Stimulated activated effector memory CD8-positive, alpha-beta T cell treated with anti-CD3 and anti-CD28 coated beads, Interleukin-12 subunit alpha, Interleukin-12 subunit beta, amount 100 ng/mL, for 72 hours (primary cell): ENCODE measurements around the gene TAP2.
A peak's percentile ranks its signal among the peaks of the same experiment; 100 is the strongest.
"Not testable (repeated sequence)": the region's sequence is repeated elsewhere in the genome, so short reads cannot be mapped to it uniquely, and the experiment has no call there.

ENCODE experiments used
- ATAC-seq: fragments of 150-1000 bp; cut with Tn5 transposase; 2 replicates; pipeline ENCODE4 v1.10.0; 2021
- DNase-seq, 2 donors: peaks; one replicate each; pipeline ENCODE4 v3.0.0; 2021 to 2022; ENCODE audit warnings: low spot score in 2 of 2
- H3K27ac Mint-ChIP-seq: one replicate; pipeline ENCODE4 v1.8.0; 2022; ENCODE audit warnings: mild to moderate bottlenecking, mixed read lengths
- H3K36me3 Mint-ChIP-seq: one replicate; pipeline ENCODE4 v1.8.0; 2022; ENCODE audit warnings: mild to moderate bottlenecking, mixed read lengths
- H3K4me1 Mint-ChIP-seq: one replicate; pipeline ENCODE4 v1.8.0; 2022; ENCODE audit warnings: mixed read lengths
- H3K4me3 Mint-ChIP-seq: one replicate; pipeline ENCODE4 v1.8.0; 2022; ENCODE audit warnings: mild to moderate bottlenecking, mixed read lengths
- H3K9me3 Mint-ChIP-seq: one replicate; pipeline ENCODE4 v1.8.0; 2022; ENCODE audit warnings: mixed read lengths

The TAP2 gene

DNA sequence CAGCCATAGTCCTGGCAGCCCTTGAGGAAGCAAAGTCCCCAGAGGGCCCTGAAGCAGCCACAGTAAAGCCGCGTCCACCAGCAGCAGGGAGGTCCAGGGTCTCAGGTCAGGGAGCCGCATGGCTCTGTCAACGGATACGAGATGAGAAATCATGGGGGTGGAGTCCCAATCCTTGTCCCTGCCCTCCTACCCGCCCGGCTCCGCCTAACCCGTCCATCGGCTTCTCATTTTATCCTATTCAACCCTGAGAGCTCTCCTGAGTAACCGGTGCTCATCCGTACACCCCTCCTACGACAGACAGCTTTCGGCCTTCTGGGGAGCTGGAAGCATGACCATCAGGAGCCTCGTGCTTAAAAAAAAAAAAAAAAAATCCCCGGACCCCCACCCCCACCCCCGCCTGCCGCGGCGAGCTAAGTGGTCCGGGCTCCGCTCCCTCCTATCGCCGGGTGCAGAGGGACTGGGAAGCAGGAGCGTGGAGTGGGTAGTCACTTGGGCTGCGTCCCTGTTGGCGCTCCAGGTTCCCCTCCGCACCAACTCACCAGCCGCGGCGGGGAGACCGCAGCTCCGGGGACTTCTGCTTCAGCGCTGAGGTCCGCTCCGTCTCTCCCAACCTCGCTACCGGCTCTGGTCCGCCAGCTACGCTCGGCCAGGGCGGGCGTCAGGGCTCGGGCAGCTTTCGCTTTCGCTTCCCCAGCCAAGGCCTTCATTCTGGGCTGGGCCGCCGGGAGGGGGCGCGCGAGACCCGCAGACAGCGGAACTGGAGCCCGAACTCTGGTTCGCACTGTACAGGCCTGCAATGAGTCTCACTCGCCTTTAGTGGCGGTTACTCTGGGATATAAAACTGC, at the start of gene TAP2:
Gene TAP2, minus strand, starts transcription at position 626 of the 845 bp plus-strand sequence. Its CDS starts 506 bp downstream, at position 120.
- Mint-ChIP-seq H3K9me3 (no peaks in the 10 kb centered on the region), H3K4me1 (peaks cover 86% of the 10 kb centered on the region), H3K27ac (peak within 1 kb of the TSS; percentile 100), H3K4me3 (peak within 1 kb of the TSS; percentile 99), H3K36me3 (peaks cover 96% of the 10 kb centered on the region)
- peak; percentile 90 for ATAC-seq
- DNase-seq, result peak; percentile 99

DNA sequence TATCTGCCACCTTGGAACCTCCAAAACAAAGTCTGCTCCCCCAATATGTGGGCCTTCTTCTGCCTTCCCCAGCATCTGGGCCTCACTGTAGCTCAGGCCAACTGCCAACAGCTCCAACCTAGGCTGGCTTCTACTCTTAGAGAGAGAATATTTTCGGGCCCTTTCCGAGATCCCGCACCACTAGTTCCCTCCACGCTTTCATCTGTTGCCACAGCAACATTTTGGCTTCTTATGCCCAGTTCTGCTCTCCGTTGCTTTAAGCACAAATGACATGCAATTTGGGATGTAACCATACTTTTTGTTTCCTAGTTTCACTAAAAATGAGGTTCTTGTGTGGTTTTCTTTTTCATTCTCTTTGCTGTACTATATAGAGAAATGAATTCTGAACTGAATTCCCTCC, 49.1 kb upstream of the TAP2 start:
- no peak overlapping the region for H3K4me3 Mint-ChIP-seq
- H3K36me3 Mint-ChIP-seq, result no peaks in the 10 kb centered on the region
- H3K27ac Mint-ChIP-seq, result no peak overlapping the region
- ATAC-seq (no peak), DNase-seq (no peak)
- H3K4me1 Mint-ChIP-seq, result no peaks in the 10 kb centered on the region
- H3K9me3 Mint-ChIP-seq, result no peaks in the 10 kb centered on the region

DNA sequence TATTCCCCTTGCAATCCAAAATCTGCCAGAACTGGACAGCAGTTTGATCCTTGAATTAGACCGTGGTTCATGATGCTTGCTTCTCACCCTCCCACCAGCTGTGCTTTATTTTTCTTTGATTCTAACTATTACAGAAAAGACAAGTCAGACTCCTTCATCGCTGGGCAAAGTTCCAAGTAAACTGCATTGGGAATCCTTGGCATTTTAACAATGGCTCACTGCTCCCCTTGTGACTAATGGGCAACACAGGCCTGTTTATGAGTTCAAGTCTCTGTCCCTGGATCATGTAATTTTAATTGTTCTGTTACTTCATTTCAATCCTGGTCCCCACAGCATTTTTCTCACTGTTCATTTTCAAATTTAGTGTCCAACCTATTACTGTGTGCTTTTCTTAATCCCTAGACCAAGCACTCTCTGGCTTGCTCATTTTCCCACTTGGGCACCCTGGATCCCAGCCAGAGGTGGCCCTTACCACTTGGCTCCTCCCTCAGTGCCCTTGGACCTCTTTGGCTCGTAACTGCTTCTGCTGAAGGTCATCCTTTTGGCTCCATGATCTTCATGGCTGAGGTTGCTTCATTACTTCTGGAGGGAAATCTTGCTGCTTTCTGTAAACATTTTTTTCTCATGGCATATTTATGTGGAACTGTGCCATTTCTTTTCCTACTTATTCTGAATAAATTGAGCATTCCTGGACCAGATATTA, 48.3 kb upstream of the TAP2 start:
- Mint-ChIP-seq H3K4me3 (no peak overlapping the region), H3K9me3 (no peaks in the 10 kb centered on the region), H3K27ac (no peak overlapping the region), H3K4me1 (no peaks in the 10 kb centered on the region), H3K36me3 (no peaks in the 10 kb centered on the region)
- no peak for ATAC-seq
- no peak for DNase-seq

DNA sequence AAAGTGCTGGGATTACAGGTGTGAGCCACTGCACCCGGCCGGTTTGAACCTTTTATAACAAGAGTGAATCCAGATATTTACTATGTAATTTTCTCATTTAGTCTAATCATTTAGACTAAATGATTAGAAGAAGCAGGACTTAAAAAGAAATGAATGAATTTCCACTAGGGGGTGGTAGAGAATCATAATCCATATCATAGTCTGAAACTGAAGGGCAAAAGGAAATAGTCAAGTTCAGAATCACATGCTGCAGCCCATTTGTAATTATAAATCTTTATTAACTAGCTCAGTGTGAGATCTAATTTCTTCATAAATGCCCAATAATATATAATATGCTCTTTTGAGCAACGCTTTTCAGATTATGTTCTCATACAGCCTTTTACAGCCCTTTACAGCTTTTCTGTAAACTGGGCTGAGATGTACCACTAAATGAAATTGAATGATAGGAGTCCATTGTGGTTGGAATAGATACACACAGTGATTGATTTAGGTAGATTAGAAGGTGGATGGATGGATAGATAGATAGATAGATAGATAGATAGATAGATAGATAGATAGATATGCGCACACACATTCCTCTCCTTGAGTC, 47.3 kb upstream of the TAP2 start:
- Mint-ChIP-seq H3K4me3 (no peak overlapping the region), H3K4me1 (no peaks in the 10 kb centered on the region), H3K36me3 (no peaks in the 10 kb centered on the region), H3K27ac (no peak overlapping the region), H3K9me3 (no peaks in the 10 kb centered on the region)
- DNase-seq (no peak), ATAC-seq (peak; percentile 65)

DNA sequence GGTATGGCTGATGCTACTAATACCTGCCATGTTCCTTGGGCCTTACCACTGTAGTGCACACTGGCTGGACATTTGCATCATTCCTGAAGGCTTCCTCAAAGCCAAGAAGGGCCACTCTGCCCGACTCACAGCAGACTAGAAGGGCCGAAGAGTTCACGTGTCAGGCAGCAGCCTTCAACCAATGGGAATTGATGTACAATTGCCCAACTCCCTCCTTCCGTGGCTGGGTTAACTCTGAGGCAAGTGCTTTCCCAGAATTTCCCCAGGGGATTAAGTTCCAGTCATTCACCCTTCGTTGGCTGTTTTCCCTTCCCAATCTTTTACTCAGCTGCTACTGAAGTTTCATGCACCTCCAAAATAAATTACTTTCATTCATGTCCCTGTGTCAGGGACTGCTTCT, 45.2 kb upstream of the TAP2 start:
- Mint-ChIP-seq H3K4me3 (no peak overlapping the region), H3K9me3 (no peaks in the 10 kb centered on the region), H3K36me3 (no peaks in the 10 kb centered on the region), H3K27ac (no peak overlapping the region), H3K4me1 (no peaks in the 10 kb centered on the region)
- no peak for ATAC-seq
- no peak for DNase-seq

DNA sequence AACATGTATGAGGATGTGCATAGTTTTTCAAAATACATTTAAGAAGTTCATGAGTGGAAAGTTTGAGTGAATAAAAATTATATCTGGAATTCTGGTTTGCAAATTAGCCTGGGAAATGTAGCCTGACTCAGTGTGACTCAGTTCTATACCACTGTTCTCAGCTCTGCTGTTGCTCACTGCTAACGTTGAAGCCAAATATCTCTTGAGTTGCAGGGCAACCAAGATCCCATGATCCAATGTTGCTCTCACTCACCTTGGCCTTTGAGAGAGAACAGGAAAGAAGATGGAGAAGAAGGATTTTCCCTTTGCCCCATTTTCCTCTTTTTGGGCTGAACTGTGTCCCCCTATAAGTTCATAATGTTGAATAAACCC, 44.3 kb upstream of the TAP2 start:
- H3K9me3 Mint-ChIP-seq, result no peaks in the 10 kb centered on the region
- H3K27ac Mint-ChIP-seq, result no peak overlapping the region
- H3K4me3 Mint-ChIP-seq, result no peak overlapping the region
- no peaks in the 10 kb centered on the region for H3K36me3 Mint-ChIP-seq
- DNase-seq (no peak), ATAC-seq (peak; percentile 50)
- H3K4me1 Mint-ChIP-seq, result no peaks in the 10 kb centered on the region

DNA sequence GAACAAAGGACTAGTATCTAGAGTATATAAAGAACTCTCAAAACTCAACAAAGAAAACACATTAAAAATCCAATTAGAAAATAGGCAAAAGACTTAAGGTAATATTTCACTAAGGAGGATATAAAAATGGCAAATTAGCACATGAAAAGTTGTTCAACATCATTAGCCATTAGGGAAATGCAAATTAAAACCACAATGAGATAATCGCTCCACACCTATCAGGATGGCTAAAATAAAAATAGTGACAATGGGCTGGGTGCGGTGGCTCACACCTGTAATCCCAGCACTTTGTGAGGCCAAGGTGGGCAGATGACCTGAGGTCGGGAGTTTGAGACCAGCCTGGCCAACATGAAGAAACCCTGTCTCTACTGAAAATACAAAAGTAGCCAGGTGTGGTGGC, 42.4 kb upstream of the TAP2 start:
- H3K9me3 Mint-ChIP-seq, H3K4me3 Mint-ChIP-seq: not testable (repeated sequence)

DNA sequence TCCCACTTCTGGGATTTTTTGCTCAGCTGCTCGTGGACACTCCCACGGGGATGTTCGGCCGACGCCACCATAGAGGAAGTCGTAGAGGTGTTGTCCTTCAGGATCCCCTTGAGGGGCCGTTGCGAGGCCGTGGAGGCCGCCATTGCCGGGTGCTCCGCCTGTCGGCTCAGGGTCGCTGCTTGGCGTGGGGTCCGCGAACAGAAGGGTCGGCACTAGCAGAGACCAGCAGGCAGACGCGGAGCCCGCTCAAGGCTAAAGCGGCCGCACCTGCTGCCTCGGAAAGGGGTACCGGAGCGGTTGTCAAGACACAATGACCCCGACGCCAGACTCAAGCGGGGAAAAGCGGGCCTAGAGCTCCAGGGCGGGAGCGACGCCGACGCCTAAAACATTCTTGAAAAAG, 41.2 kb upstream of the TAP2 start:
- no peak overlapping the region for H3K4me3 Mint-ChIP-seq
- no peak overlapping the region for H3K27ac Mint-ChIP-seq

More for the DNA sequence above, 42.4 kb upstream of the TAP2 start:
- not testable (repeated sequence) for DNase-seq, H3K27ac Mint-ChIP-seq, ATAC-seq, H3K4me1 Mint-ChIP-seq, H3K36me3 Mint-ChIP-seq

DNA sequence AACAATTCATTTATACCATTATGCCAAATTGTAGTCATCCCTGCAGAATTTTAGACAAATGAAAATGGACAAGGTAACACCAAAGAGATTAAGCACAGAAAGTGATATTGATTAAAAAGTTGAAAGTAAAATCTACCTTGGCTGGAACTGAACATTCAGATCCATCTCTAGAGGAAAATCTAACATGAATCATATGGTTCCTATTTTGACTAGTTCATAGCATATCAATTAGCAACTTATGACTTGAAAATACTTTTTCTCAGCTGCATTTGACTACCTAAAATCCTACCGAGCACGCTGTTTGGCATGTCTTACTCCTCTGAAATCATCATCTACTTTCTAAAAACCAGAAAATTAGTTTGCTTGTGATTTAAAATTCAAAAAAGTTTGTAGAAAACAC, 38.1 kb upstream of the TAP2 start:
- H3K27ac Mint-ChIP-seq, result no peak overlapping the region
- no peak for DNase-seq
- H3K9me3 Mint-ChIP-seq, result no peaks in the 10 kb centered on the region

More for the DNA sequence above, 41.2 kb upstream of the TAP2 start:
- ATAC-seq (no peak), DNase-seq (no peak)
- no peaks in the 10 kb centered on the region for H3K4me1 Mint-ChIP-seq
- no peaks in the 10 kb centered on the region for H3K36me3 Mint-ChIP-seq
- H3K9me3 Mint-ChIP-seq, result no peaks in the 10 kb centered on the region

DNA sequence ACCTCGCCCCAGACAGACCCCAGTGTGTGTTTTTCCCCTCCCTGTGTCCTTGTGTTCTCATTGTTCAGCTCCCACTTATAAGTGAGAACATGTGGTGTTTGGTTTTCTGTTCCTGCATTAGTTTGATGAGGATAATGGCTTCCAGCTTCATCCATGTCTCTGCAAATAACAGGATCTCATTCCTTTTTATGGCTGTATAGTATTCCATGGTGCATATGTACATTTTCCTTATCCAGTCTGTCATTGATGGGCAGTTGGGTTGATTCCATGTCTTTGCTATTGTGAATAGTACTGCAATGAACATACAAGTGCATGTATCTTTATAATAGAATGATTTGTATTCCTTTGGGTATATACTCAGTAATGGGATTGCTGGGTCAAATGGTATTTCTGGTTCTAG, 35.4 kb upstream of the TAP2 start:
- not testable (repeated sequence) for H3K4me3 Mint-ChIP-seq, H3K27ac Mint-ChIP-seq, H3K36me3 Mint-ChIP-seq, DNase-seq, ATAC-seq, H3K4me1 Mint-ChIP-seq, H3K9me3 Mint-ChIP-seq

More for the DNA sequence above, 38.1 kb upstream of the TAP2 start:
- Mint-ChIP-seq H3K4me1 (no peaks in the 10 kb centered on the region), H3K36me3 (no peaks in the 10 kb centered on the region), H3K4me3 (no peak overlapping the region)
- peak; percentile 60 for ATAC-seq

DNA sequence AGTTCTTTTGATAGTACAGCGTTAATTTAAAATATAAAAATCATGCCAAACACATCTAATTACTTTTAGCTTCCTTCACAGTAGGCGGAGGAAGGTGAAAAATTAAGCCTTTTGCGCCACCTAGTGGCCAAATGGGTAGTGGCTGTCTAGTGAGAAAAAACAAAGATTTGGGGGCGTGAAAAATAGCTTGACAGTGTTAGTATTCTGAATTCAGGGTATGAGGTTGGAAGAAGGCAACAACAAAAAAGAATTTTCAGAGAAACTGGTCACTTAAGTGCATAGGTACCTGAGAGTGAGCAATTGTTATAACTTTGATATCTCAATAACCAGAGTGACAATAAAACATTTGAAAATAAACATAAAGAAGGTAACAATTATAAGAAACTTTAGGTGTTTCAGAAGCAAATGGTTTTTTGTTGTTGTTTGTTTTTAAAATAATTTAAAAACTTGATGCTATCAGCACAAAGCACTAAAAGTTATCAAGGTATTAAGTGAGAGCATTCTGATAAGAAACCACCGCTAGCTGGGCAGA, 29.8 kb upstream of the TAP2 start:
- peaks cover 6% of the 10 kb centered on the region for H3K36me3 Mint-ChIP-seq
- DNase-seq, result peak; percentile 79 to 91
- ATAC-seq, result peak; percentile 88
- peaks cover 25% of the 10 kb centered on the region for H3K4me1 Mint-ChIP-seq
- H3K9me3 Mint-ChIP-seq, result no peaks in the 10 kb centered on the region
- no peak overlapping the region for H3K27ac Mint-ChIP-seq
- H3K4me3 Mint-ChIP-seq, result no peak overlapping the region

DNA sequence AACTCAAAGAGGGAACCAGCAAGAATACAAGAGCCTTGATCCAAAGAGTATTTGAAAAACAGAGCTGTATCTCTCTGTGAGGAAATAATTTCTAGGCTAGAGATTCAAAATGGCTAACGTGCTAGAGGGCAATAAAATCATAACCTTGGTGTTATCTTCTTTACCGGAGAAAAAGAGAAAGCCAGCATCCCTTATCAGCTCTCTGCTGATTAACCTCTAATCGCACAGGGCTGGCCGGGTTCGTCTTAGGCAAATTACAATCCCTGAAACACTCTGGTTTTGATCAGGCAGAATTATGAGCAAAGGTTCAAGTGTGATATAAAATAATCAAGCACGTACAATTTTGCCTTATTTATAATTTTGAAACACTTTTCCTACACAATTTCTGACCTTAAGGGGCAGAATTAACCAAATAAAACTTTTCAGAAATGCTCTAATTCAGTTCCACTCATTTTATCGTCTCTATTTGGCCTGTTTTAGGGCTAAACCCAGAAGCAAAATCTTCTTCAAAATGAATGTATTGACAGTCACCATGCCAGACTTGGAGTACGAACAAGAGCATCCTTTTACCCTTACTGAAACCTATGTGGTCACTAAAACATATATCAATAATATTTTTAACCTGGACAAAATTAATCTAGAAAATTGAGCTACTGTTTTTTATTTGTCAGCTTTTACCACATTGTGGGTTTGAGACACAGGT, 29.2 kb upstream of the TAP2 start:
- no peak overlapping the region for H3K4me3 Mint-ChIP-seq

DNA sequence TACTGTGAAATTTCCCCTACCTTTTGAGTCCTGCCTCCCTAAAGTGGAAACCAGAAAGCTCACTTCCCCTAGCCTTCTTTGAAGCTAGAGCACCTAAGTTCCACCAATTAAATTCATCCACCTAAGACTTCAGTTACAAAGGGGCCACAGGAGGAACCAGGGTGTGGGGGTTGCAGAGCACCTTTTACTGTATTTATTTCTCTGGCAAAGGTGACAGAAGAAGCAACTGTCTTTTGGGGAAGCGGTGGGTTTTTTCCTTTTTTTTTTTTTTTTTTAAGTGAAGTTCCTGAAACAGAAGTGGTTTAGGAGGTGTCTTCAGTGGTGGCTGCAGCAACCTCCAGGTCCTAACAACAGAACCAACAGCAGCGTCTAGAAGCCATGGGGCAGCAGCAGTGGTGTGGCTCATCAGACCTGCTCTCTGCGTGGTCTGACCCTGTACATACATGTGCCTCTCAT, 28.5 kb upstream of the TAP2 start:
- H3K4me3 Mint-ChIP-seq, result no peak overlapping the region
- no peaks in the 10 kb centered on the region for H3K9me3 Mint-ChIP-seq
- H3K27ac Mint-ChIP-seq, result peak overlapping the region; percentile 23
- H3K36me3 Mint-ChIP-seq, result peaks cover 18% of the 10 kb centered on the region
- H3K4me1 Mint-ChIP-seq, result peaks cover 25% of the 10 kb centered on the region
- ATAC-seq, result no peak
- no peak for DNase-seq

More for the DNA sequence above, 29.2 kb upstream of the TAP2 start:
- H3K27ac Mint-ChIP-seq, result peak overlapping the region; percentile 23
- H3K9me3 Mint-ChIP-seq, result no peaks in the 10 kb centered on the region
- no peak for DNase-seq
- peaks cover 12% of the 10 kb centered on the region for H3K36me3 Mint-ChIP-seq
- H3K4me1 Mint-ChIP-seq, result peaks cover 25% of the 10 kb centered on the region
- no peak for ATAC-seq

DNA sequence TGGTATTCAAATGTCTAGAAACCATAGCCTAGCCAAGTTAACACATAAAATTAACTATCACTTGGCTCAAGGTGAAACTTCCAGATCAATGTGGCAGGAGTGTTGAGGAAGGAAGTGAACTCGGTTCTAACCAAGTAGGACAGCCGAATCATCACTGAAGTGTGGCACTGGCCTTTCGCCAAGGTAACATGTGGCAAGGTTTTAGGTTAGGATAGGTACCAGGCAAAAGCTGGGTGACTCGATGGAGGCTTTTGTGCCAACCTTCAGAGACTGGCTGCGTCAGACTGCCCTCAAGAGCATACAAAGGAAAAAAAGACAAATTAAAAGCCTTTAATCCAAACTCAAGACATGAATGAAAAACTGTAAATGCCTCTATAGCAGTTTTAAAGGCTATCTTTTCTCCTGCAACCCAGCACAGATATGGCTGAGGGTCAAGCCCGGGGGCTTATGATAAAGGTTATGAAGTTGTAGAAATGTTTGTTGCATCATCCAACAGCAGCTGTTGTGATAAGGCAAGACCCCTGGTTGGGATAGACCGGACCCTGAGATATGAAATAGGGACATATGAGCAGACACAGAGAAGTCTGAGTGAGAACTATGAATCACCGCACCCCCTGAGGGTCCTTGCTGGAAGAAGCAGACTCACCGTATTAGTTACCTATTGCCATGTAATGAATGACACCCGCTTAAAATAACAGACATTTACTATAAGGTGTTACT, 27.3 kb upstream of the TAP2 start:
- H3K36me3 Mint-ChIP-seq, result peaks cover 30% of the 10 kb centered on the region
- no peak for ATAC-seq
- DNase-seq, result no peak
- H3K4me1 Mint-ChIP-seq, result peaks cover 29% of the 10 kb centered on the region
- H3K27ac Mint-ChIP-seq, result peak overlapping the region; percentile 49
- H3K4me3 Mint-ChIP-seq, result no peak overlapping the region
- no peaks in the 10 kb centered on the region for H3K9me3 Mint-ChIP-seq
